Measurements from ENCODE around the gene LINGO4. TPM values are rescaled to one million over a fixed set of nuclear protein-coding genes. Genes with fewer than 3 reads are reported as not detected.

Gene LINGO4
- total RNA-seq, 1 experiment from 2014 or later: not detected

DNA sequence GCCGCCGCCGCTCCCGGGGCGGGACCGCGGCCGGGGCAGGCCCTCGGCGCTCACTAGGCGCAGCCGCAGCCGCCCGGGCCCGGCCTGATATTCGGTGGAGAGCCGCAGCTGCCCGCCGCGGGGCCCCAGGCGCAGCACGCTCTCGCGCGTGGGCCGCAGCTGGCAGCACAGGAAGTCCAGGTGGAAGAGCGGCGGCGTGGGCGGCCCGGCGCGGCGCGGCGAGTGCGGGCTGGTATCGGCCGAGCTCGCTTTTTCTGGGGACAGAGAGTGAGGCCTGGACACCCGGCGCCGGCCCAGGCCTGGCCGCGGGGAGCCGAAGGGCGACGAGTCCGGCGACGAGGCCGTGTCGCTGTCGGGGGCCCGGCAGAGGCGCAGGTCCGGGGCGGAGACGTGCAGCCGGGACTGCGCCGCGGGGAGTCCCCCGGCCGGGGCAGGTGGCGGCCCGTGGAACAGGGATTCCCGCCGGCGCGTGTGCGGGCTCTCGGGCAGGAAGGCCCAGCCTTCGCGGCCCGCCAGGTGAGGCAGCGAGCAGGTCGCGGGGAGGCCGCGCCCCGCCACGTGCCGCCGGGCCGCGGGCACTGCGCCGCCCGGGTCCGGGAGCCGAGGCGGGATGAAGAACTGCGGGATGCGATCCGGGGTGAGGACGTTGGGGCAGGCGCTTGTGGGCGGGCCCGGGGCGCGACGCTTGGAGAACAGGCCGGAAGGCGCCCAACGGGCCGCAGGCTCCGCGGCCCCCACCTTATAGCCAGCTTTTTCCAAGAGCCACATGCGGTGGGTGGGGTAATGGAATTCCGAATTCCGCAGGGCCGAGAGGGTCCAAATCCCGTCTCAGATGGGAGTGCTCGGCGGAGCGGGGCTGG lies 33.2 kb upstream of the LINGO4 start:
- Histone ChIP-seq H3K36me3 (ENCODE audit: insufficient read depth, low read length, poor library complexity, severe bottlenecking) (no peaks in the 10 kb centered on the region), H3K27me3 (replicated peaks; ENCODE audit: insufficient read depth, low read depth, low read length, poor library complexity) (peaks cover 47% of the 10 kb centered on the region), H3K4me3 (ENCODE audit: low read depth, low read length, poor library complexity, severe bottlenecking) (peak overlapping the region; percentile 40), H3K4me1 (ENCODE audit: insufficient read depth, low read length, poor library complexity, severe bottlenecking) (peaks cover 10% of the 10 kb centered on the region), H3K9me3 (ENCODE audit: low read depth, low read length, poor library complexity, severe bottlenecking) (no peaks in the 10 kb centered on the region), H3K27ac (ENCODE audit: low read depth, low read length, poor library complexity, severe bottlenecking) (no peak overlapping the region)
- DNase-seq (ENCODE audit: low spot score): no peak
- TF ChIP-seq EZH2 (IDR thresholded peaks at IDR 0.05; ENCODE audit: borderline replicate concordance, low read depth, low read length, poor library complexity, severe bottlenecking): peak; percentile 90
- TF ChIP-seq, protein P1, sequence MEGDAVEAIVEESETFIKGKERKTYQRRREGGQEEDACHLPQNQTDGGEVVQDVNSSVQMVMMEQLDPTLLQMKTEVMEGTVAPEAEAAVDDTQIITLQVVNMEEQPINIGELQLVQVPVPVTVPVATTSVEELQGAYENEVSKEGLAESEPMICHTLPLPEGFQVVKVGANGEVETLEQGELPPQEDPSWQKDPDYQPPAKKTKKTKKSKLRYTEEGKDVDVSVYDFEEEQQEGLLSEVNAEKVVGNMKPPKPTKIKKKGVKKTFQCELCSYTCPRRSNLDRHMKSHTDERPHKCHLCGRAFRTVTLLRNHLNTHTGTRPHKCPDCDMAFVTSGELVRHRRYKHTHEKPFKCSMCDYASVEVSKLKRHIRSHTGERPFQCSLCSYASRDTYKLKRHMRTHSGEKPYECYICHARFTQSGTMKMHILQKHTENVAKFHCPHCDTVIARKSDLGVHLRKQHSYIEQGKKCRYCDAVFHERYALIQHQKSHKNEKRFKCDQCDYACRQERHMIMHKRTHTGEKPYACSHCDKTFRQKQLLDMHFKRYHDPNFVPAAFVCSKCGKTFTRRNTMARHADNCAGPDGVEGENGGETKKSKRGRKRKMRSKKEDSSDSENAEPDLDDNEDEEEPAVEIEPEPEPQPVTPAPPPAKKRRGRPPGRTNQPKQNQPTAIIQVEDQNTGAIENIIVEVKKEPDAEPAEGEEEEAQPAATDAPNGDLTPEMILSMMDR (conservative IDR thresholded peaks at IDR 0.05; ENCODE audit: low read depth, low read length): no peak
- ChIA-PET POLR2A (ENCODE audit: low non-redundant PET) (no interaction called here), CTCF (no interaction called here)
- BruUV-seq (replicated peaks): no TSS peak
- intact Hi-C loops (cut with micrococcal nuclease; ENCODE audit: unreplicated experiment): loop anchor here (5.0 kb wide), 1 partner anchor 306 kb away; no protein-coding TSS in a partner anchor

DNA sequence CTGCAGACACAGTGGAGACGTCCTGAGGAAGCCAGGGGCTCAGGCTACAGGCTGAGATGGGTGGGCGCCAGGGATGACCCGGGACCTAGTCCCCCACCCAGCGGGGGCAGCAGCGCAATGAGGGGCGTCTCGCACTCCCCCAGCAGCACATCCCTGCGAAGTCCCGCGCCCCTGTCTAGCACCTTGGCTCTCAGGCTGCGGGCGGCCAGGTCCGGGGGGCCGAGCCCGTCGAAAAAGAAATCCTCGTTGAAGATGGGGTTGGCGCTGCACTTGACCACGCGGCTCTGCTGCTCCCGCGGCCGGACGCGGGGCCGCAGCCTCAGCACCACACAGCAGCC lies 32.6 kb upstream of the LINGO4 start:
- H3K4me1 ChIP-seq (ENCODE audit: insufficient read depth, low read length, poor library complexity, severe bottlenecking): peaks cover 10% of the 10 kb centered on the region
- peaks cover 47% of the 10 kb centered on the region for H3K27me3 ChIP-seq (replicated peaks; ENCODE audit: insufficient read depth, low read depth, low read length, poor library complexity)
- H3K9me3 ChIP-seq (ENCODE audit: low read depth, low read length, poor library complexity, severe bottlenecking): no peaks in the 10 kb centered on the region
- TF ChIP-seq, protein P1 (conservative IDR thresholded peaks at IDR 0.05; ENCODE audit: low read depth, low read length): no peak
- TF ChIP-seq EZH2 (IDR thresholded peaks at IDR 0.05; ENCODE audit: borderline replicate concordance, low read depth, low read length, poor library complexity, severe bottlenecking): no peak
- BruUV-seq (replicated peaks): no TSS peak
- CTCF ChIA-PET: no interaction called here
- H3K27ac ChIP-seq (ENCODE audit: low read depth, low read length, poor library complexity, severe bottlenecking): no peak overlapping the region
- peak overlapping the region; percentile 40 for H3K4me3 ChIP-seq (ENCODE audit: low read depth, low read length, poor library complexity, severe bottlenecking)
- POLR2A ChIA-PET (ENCODE audit: low non-redundant PET): no interaction called here
- intact Hi-C loops (cut with micrococcal nuclease; ENCODE audit: unreplicated experiment): loop anchor here (5.0 kb wide), 1 partner anchor 306 kb away; no protein-coding TSS in a partner anchor
- H3K36me3 ChIP-seq (ENCODE audit: insufficient read depth, low read length, poor library complexity, severe bottlenecking): no peaks in the 10 kb centered on the region
- no peak for DNase-seq (ENCODE audit: low spot score)

DNA sequence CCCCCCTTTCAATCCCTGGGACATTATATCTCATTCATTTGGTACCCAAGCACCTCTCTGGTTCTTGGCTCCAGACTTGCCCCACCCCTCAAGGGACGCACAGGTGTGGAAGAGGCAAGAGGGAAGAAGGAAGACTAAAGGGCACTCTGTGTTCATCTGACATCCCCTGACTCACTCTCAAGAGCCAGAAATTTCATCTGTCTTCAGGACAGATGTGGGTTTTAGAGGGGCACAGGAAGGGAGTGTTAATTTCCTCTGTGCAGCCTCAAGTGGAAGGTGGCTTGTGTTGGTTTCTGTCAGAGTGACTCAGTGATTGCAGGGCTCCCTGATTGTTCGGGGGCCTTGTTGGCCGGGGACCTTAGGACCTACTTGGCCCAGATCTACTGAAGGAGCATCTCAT lies 32.0 kb upstream of the LINGO4 start:
- no peaks in the 10 kb centered on the region for H3K9me3 ChIP-seq (ENCODE audit: low read depth, low read length, poor library complexity, severe bottlenecking)
- intact Hi-C loops (cut with micrococcal nuclease; ENCODE audit: unreplicated experiment): loop anchor here (5.0 kb wide), 1 partner anchor 305 kb away; no protein-coding TSS in a partner anchor

More for the DNA sequence above, 32.0 kb upstream of the LINGO4 start:
- ChIA-PET POLR2A (ENCODE audit: low non-redundant PET) (no interaction called here), CTCF (interaction anchor here (0.6 to 1.0 kb wide), 4 partner anchors 19 to 536 kb away, joined by 3 to 5 read pairs (median 4); no protein-coding TSS in a partner anchor)
- DNase-seq (ENCODE audit: low spot score): no peak
- TF ChIP-seq EZH2 (IDR thresholded peaks at IDR 0.05; ENCODE audit: borderline replicate concordance, low read depth, low read length, poor library complexity, severe bottlenecking): no peak
- TF ChIP-seq, protein P1 (conservative IDR thresholded peaks at IDR 0.05; ENCODE audit: low read depth, low read length): no peak
- Histone ChIP-seq H3K4me1 (ENCODE audit: insufficient read depth, low read length, poor library complexity, severe bottlenecking) (peaks cover 10% of the 10 kb centered on the region), H3K4me3 (ENCODE audit: low read depth, low read length, poor library complexity, severe bottlenecking) (no peak overlapping the region), H3K27ac (ENCODE audit: low read depth, low read length, poor library complexity, severe bottlenecking) (no peak overlapping the region), H3K36me3 (ENCODE audit: insufficient read depth, low read length, poor library complexity, severe bottlenecking) (no peaks in the 10 kb centered on the region), H3K27me3 (replicated peaks; ENCODE audit: insufficient read depth, low read depth, low read length, poor library complexity) (peaks cover 47% of the 10 kb centered on the region)
- no TSS peak for BruUV-seq (replicated peaks)
